K562 (cell line): ENCODE results near the gene PRR23A. TPM values are rescaled to one million over a fixed set of nuclear protein-coding genes. Genes with fewer than 3 reads are reported as not detected.

ENCODE experiments used
- ARID1B ChIP-seq: fragments of 450-650 bp; IDR thresholded peaks from 2 replicates; pipeline ENCODE4 v1.6.1; 2016; ENCODE audit warnings: antibody characterized with exemption, mild to moderate bottlenecking, inconsistent platforms
- COPS2 ChIP-seq: fragments of 450-650 bp; conservative IDR thresholded peaks from 2 replicates; pipeline ENCODE4 v1.6.1; 2016; ENCODE audit warnings: mild to moderate bottlenecking, moderate library complexity
- EP400 ChIP-seq: fragments of 450-650 bp; IDR thresholded peaks from 2 replicates; pipeline ENCODE4 v1.6.1; 2017; ENCODE audit warnings: antibody characterized with exemption, mild to moderate bottlenecking, moderate library complexity
- GTF2F1 ChIP-seq: IDR thresholded peaks from 2 replicates; pipeline ENCODE4 v1.6.1; 2011; ENCODE audit warnings: low read depth, low read length, improper control_type of control experiment
- KAT8 ChIP-seq: fragments of 450-650 bp; IDR thresholded peaks from 2 replicates; pipeline ENCODE4 v1.6.1; 2016; ENCODE audit warnings: low read depth, mild to moderate bottlenecking
- TEAD4 ChIP-seq, 2 experiments: sonication (generic) in 1 of 2; formaldehyde crosslinking in 1 of 2; IDR thresholded peaks; 2 replicates each; pipeline versions ENCODE4 v1.6.1 to v1.8.0; 2012 to 2022; ENCODE audit warnings: borderline replicate concordance in 1 of 2, inconsistent platforms in 1 of 2, low read length in 1 of 2, mild to moderate bottlenecking in 1 of 2, missing genetic modification reagents in 1 of 2
- WHSC1 ChIP-seq: IDR thresholded peaks from one replicate; pipeline ENCODE4 v1.6.1; 2012; ENCODE audit warnings: low read length, control low read depth, inconsistent platforms
- ZNF212 ChIP-seq: fragments of 450-650 bp; formaldehyde crosslinking; IDR thresholded peaks from 2 replicates; pipeline ENCODE4 v1.4.0; 2020; ENCODE audit warnings: mild to moderate bottlenecking
- ZNF217 ChIP-seq: sonication (generic); formaldehyde crosslinking; IDR thresholded peaks from 2 replicates; pipeline ENCODE4 v1.8.0; 2022; ENCODE audit warnings: mild to moderate bottlenecking, missing genetic modification reagents
- polyA plus RNA-seq, 8 experiments: library from polyadenylated mRNA; depleted of rRNA in 4 of 8; stranded (reverse) in 5 of 8; unstranded in 3 of 8; fragments of >200 nt; fragmentation: Nextera tagmentation in 2 of 8; fragmentation: Illumina TruSeq in 1 of 8; extraction: Ambion mirVana in 2 of 8; extraction: Trizol in 1 of 8; gene quantifications; 2 replicates each; pipeline versions ENCODE4 v1.2.1 to v1.2.3, GENCODE V29; 2011 to 2014; ENCODE audit warnings: inconsistent platforms in 1 of 8, missing spikeins in 1 of 8
- total RNA-seq, 7 experiments: library from RNA; depleted of rRNA in 6 of 7; stranded (reverse); fragments of >200 nt in 6 of 7; fragmentation: Illumina TruSeq in 2 of 7; extraction: Trizol in 2 of 7; gene quantifications; 2 replicates each; pipeline versions ENCODE4 v1.2.1 to v1.2.3, GENCODE V29; 2011 to 2021; ENCODE audit warnings: low replicate concordance in 1 of 7
- TF ChIP-seq, protein P1 (sequence below): fragments of 200-600 bp; sonication (generic); IDR thresholded peaks from one replicate; pipeline ENCODE4 v1.6.1; 2012; ENCODE audit warnings: mild to moderate bottlenecking, low read depth, low read length, inconsistent platforms
- TF ChIP-seq, protein P2 (sequence below): fragments of 150-350 bp; conservative IDR thresholded peaks from 2 replicates; pipeline ENCODE4 v1.6.1; 2014; ENCODE audit warnings: low read length
- TF ChIP-seq, protein P3 (sequence below), 2 experiments: IDR thresholded peaks; 2 replicates each; pipeline ENCODE4 v1.6.1; 2011; ENCODE audit warnings: borderline replicate concordance in 1 of 2, control low read depth in 1 of 2, low read depth in 1 of 2, low read length in 1 of 2, mild to moderate bottlenecking in 1 of 2, mixed read lengths in 1 of 2, moderate library complexity in 1 of 2; ENCODE audit not compliant: insufficient read depth in 1 of 2, insufficient read length in 1 of 2, poor library complexity in 1 of 2, severe bottlenecking in 1 of 2; ENCODE audit errors: extremely low read depth in 1 of 2

The PRR23A gene
- total and polyA plus RNA-seq, 9 of the 15 experiments (the other 6 are each of a cell fraction or from before 2014, with no cell fraction given) = not detected

DNA sequence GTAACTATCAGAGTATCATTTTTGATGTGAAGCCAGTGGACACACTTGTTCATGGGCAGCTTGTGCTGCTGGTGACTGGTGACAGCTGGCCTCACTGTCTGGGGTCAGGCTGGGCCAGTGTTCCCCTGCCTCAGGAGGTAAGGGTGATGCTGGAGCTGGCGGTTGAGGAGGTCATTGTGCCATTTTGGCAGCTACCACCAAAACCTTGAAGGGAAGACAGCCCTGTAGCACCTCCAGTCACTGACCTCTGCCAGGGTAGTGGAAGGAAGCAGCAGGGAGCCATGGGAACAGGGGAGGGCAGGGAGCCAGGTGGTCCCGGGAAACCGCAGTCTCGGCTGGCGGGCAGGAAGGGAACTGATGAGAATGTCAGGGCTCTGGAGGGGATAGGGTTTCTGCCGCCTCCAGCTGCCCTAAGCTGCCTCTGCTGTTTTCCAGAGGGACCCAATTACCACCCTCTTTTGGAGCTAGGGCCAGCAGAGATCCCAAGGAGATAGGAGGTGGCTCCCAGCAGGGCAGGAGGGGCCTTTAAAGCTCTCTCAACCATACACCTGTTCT lies 34.2 kb downstream of the PRR23A start (continued):
- TF ChIP-seq, protein P1, sequence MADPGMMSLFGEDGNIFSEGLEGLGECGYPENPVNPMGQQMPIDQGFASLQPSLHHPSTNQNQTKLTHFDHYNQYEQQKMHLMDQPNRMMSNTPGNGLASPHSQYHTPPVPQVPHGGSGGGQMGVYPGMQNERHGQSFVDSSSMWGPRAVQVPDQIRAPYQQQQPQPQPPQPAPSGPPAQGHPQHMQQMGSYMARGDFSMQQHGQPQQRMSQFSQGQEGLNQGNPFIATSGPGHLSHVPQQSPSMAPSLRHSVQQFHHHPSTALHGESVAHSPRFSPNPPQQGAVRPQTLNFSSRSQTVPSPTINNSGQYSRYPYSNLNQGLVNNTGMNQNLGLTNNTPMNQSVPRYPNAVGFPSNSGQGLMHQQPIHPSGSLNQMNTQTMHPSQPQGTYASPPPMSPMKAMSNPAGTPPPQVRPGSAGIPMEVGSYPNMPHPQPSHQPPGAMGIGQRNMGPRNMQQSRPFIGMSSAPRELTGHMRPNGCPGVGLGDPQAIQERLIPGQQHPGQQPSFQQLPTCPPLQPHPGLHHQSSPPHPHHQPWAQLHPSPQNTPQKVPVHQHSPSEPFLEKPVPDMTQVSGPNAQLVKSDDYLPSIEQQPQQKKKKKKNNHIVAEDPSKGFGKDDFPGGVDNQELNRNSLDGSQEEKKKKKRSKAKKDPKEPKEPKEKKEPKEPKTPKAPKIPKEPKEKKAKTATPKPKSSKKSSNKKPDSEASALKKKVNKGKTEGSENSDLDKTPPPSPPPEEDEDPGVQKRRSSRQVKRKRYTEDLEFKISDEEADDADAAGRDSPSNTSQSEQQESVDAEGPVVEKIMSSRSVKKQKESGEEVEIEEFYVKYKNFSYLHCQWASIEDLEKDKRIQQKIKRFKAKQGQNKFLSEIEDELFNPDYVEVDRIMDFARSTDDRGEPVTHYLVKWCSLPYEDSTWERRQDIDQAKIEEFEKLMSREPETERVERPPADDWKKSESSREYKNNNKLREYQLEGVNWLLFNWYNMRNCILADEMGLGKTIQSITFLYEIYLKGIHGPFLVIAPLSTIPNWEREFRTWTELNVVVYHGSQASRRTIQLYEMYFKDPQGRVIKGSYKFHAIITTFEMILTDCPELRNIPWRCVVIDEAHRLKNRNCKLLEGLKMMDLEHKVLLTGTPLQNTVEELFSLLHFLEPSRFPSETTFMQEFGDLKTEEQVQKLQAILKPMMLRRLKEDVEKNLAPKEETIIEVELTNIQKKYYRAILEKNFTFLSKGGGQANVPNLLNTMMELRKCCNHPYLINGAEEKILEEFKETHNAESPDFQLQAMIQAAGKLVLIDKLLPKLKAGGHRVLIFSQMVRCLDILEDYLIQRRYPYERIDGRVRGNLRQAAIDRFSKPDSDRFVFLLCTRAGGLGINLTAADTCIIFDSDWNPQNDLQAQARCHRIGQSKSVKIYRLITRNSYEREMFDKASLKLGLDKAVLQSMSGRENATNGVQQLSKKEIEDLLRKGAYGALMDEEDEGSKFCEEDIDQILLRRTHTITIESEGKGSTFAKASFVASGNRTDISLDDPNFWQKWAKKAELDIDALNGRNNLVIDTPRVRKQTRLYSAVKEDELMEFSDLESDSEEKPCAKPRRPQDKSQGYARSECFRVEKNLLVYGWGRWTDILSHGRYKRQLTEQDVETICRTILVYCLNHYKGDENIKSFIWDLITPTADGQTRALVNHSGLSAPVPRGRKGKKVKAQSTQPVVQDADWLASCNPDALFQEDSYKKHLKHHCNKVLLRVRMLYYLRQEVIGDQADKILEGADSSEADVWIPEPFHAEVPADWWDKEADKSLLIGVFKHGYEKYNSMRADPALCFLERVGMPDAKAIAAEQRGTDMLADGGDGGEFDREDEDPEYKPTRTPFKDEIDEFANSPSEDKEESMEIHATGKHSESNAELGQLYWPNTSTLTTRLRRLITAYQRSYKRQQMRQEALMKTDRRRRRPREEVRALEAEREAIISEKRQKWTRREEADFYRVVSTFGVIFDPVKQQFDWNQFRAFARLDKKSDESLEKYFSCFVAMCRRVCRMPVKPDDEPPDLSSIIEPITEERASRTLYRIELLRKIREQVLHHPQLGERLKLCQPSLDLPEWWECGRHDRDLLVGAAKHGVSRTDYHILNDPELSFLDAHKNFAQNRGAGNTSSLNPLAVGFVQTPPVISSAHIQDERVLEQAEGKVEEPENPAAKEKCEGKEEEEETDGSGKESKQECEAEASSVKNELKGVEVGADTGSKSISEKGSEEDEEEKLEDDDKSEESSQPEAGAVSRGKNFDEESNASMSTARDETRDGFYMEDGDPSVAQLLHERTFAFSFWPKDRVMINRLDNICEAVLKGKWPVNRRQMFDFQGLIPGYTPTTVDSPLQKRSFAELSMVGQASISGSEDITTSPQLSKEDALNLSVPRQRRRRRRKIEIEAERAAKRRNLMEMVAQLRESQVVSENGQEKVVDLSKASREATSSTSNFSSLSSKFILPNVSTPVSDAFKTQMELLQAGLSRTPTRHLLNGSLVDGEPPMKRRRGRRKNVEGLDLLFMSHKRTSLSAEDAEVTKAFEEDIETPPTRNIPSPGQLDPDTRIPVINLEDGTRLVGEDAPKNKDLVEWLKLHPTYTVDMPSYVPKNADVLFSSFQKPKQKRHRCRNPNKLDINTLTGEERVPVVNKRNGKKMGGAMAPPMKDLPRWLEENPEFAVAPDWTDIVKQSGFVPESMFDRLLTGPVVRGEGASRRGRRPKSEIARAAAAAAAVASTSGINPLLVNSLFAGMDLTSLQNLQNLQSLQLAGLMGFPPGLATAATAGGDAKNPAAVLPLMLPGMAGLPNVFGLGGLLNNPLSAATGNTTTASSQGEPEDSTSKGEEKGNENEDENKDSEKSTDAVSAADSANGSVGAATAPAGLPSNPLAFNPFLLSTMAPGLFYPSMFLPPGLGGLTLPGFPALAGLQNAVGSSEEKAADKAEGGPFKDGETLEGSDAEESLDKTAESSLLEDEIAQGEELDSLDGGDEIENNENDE = no peak
- no peak for TF ChIP-seq GTF2F1
- no peak for TF ChIP-seq EP400
- TF ChIP-seq KAT8 = no peak
- no peak for TF ChIP-seq TEAD4 (IDR thresholded peaks at IDR 0.05; ENCODE audit: low read length)
- TF ChIP-seq TEAD4 (CRISPR knock-in tag; IDR thresholded peaks at IDR 0.05; ENCODE audit: borderline replicate concordance) = no peak
- TF ChIP-seq WHSC1 = no peak
- TF ChIP-seq, protein P2, sequence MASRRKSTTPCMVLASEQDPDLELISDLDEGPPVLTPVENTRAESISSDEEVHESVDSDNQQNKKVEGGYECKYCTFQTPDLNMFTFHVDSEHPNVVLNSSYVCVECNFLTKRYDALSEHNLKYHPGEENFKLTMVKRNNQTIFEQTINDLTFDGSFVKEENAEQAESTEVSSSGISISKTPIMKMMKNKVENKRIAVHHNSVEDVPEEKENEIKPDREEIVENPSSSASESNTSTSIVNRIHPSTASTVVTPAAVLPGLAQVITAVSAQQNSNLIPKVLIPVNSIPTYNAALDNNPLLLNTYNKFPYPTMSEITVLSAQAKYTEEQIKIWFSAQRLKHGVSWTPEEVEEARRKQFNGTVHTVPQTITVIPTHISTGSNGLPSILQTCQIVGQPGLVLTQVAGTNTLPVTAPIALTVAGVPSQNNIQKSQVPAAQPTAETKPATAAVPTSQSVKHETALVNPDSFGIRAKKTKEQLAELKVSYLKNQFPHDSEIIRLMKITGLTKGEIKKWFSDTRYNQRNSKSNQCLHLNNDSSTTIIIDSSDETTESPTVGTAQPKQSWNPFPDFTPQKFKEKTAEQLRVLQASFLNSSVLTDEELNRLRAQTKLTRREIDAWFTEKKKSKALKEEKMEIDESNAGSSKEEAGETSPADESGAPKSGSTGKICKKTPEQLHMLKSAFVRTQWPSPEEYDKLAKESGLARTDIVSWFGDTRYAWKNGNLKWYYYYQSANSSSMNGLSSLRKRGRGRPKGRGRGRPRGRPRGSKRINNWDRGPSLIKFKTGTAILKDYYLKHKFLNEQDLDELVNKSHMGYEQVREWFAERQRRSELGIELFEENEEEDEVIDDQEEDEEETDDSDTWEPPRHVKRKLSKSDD = no peak
- TF ChIP-seq ARID1B = no peak
- TF ChIP-seq COPS2 = no peak
- TF ChIP-seq ZNF217 (CRISPR knock-in tag) = no peak
- no peak for TF ChIP-seq ZNF212 (CRISPR knock-in tag)
- TF ChIP-seq, protein P3, sequence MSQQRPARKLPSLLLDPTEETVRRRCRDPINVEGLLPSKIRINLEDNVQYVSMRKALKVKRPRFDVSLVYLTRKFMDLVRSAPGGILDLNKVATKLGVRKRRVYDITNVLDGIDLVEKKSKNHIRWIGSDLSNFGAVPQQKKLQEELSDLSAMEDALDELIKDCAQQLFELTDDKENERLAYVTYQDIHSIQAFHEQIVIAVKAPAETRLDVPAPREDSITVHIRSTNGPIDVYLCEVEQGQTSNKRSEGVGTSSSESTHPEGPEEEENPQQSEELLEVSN (IDR thresholded peaks at IDR 0.05; ENCODE audit: borderline replicate concordance in 1 of 2, extremely low read depth in 1 of 2, insufficient read depth in 1 of 2, insufficient read length in 1 of 2, low read depth in 1 of 2, low read length in 1 of 2, poor library complexity in 1 of 2, severe bottlenecking in 1 of 2) = no peak
- TF ChIP-seq, all 486 proteins: peak for 0
